Ishikawa (cell line): ENCODE measurements around the gene CDH13.

ENCODE experiments used
- CEBPB ChIP-seq: IDR thresholded peaks from 2 replicates; pipeline ENCODE4 v1.6.1; 2012
- CREB1 ChIP-seq: IDR thresholded peaks from 2 replicates; pipeline ENCODE4 v1.6.1; 2012; ENCODE audit warnings: low read depth
- EGR1 ChIP-seq: IDR thresholded peaks from 2 replicates; pipeline ENCODE4 v1.6.1; 2012
- EP300 ChIP-seq: IDR thresholded peaks from 2 replicates; pipeline ENCODE4 v1.6.1; 2012; ENCODE audit warnings: borderline replicate concordance
- FOXM1 ChIP-seq: IDR thresholded peaks from 2 replicates; pipeline ENCODE4 v1.6.1; 2012; ENCODE audit warnings: low read depth, borderline replicate concordance
- MAX ChIP-seq: IDR thresholded peaks from 2 replicates; pipeline ENCODE4 v1.6.1; 2012
- NFIC ChIP-seq: IDR thresholded peaks from 2 replicates; pipeline ENCODE4 v1.6.1; 2012
- RAD21 ChIP-seq: IDR thresholded peaks from 2 replicates; pipeline ENCODE4 v1.6.1; 2012; ENCODE audit warnings: low read depth
- REST ChIP-seq: IDR thresholded peaks from 2 replicates; pipeline ENCODE4 v1.6.1; 2012; ENCODE audit warnings: low read depth, mild to moderate bottlenecking
- TAF1 ChIP-seq: IDR thresholded peaks from 2 replicates; pipeline ENCODE4 v1.6.1; 2012; ENCODE audit warnings: low read depth, mild to moderate bottlenecking
- TCF12 ChIP-seq: IDR thresholded peaks from 2 replicates; pipeline ENCODE4 v1.6.1; 2012; ENCODE audit warnings: low read depth
- TEAD4 ChIP-seq: IDR thresholded peaks from 2 replicates; pipeline ENCODE4 v1.6.1; 2012
- USF1 ChIP-seq: IDR thresholded peaks from 2 replicates; pipeline ENCODE4 v1.6.1; 2012
- YY1 ChIP-seq: IDR thresholded peaks from 2 replicates; pipeline ENCODE4 v1.6.1; 2012; ENCODE audit warnings: low read depth
- ZBTB7A ChIP-seq: IDR thresholded peaks from 2 replicates; pipeline ENCODE4 v1.6.1; 2012; ENCODE audit warnings: low read depth

The CDH13 gene

GRCh38 chr16:82864332-82865040, 237.7 kb downstream of the CDH13 start:
- TF ChIP-seq CEBPB = no peak
- TF ChIP-seq ZBTB7A = no peak
- TF ChIP-seq REST = no peak
- TF ChIP-seq MAX = no peak
- TF ChIP-seq NFIC = no peak
- TF ChIP-seq EGR1 = no peak
- TF ChIP-seq CREB1 = no peak
- TF ChIP-seq YY1 = no peak
- TF ChIP-seq EP300 = no peak
- no peak for TF ChIP-seq RAD21
- no peak for TF ChIP-seq FOXM1
- TF ChIP-seq USF1 = no peak
- TF ChIP-seq TCF12 = no peak
- TF ChIP-seq TAF1 = no peak
- no peak for TF ChIP-seq TEAD4

- no peak for TF ChIP-seq REST
- TF ChIP-seq YY1 = no peak
- no peak for TF ChIP-seq TEAD4
- no peak for TF ChIP-seq NFIC
- TF ChIP-seq USF1 = no peak
- TF ChIP-seq CREB1 = no peak
- TF ChIP-seq RAD21 = no peak
- TF ChIP-seq TAF1 = no peak
- TF ChIP-seq EGR1 = no peak
- TF ChIP-seq CEBPB = no peak
- no peak for TF ChIP-seq FOXM1
- TF ChIP-seq TCF12 = no peak
- TF ChIP-seq MAX = no peak
- TF ChIP-seq ZBTB7A = no peak
These were observed 238.6 kb downstream of the CDH13 start for GRCh38 chr16:82865412-82865811.

- TF ChIP-seq REST (no peak), CREB1 (no peak), CEBPB (no peak)
These were observed 240.7 kb downstream of the CDH13 start for GRCh38 chr16:82867485-82867884.

GRCh38 chr16:82874271-82874670, 247.5 kb downstream of the CDH13 start:
- no peak for TF ChIP-seq MAX
- TF ChIP-seq TAF1 = no peak
- no peak for TF ChIP-seq RAD21
- TF ChIP-seq TEAD4 = no peak
- no peak for TF ChIP-seq USF1
- no peak for TF ChIP-seq TCF12
- no peak for TF ChIP-seq REST
- no peak for TF ChIP-seq EGR1
